HFF-Myc (cell line): Measurements from ENCODE around the gene CHEK2.

Experiments
- DNase-seq: peaks from one replicate; pipeline ENCODE4 v3.0.0-alpha.2; 2011; ENCODE audit warnings: low read depth; ENCODE audit errors: extremely low read depth
- H3K4me3 ChIP-seq: replicated peaks from 2 replicates; pipeline ENCODE4 v1.5.1; 2011; ENCODE audit warnings: low read depth, mild to moderate bottlenecking, control low read depth, low read length
- TF ChIP-seq, protein P1 (sequence below): IDR thresholded peaks from 2 replicates; pipeline ENCODE4 v1.5.1; 2012; ENCODE audit warnings: mild to moderate bottlenecking, low read depth, low read length, control low read depth; ENCODE audit errors: missing control alignments

The CHEK2 gene

DNA sequence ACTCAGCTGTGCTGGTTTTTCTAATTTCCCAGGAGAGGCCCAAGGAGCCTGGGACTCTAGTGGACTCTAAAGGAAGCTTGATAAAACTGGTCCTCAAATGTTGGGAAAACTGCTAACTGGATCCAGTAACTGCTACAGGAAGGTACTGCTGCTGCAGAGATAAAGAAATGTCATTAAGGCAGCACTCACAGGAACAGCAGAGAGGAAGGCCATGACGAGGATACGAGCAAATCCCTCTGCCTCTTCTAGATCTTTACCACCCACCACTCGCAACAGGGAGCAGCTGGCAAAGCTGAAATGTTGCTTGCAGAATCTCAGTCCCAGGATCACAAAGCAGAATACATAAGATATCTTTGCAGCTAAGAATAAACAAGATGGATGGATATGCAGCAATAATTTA is 85.4 kb downstream of the CHEK2 start:
- H3K4me3 ChIP-seq, result no peak overlapping the region
- TF ChIP-seq, protein P1, sequence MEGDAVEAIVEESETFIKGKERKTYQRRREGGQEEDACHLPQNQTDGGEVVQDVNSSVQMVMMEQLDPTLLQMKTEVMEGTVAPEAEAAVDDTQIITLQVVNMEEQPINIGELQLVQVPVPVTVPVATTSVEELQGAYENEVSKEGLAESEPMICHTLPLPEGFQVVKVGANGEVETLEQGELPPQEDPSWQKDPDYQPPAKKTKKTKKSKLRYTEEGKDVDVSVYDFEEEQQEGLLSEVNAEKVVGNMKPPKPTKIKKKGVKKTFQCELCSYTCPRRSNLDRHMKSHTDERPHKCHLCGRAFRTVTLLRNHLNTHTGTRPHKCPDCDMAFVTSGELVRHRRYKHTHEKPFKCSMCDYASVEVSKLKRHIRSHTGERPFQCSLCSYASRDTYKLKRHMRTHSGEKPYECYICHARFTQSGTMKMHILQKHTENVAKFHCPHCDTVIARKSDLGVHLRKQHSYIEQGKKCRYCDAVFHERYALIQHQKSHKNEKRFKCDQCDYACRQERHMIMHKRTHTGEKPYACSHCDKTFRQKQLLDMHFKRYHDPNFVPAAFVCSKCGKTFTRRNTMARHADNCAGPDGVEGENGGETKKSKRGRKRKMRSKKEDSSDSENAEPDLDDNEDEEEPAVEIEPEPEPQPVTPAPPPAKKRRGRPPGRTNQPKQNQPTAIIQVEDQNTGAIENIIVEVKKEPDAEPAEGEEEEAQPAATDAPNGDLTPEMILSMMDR, result no peak
- DNase-seq, result no peak

DNA sequence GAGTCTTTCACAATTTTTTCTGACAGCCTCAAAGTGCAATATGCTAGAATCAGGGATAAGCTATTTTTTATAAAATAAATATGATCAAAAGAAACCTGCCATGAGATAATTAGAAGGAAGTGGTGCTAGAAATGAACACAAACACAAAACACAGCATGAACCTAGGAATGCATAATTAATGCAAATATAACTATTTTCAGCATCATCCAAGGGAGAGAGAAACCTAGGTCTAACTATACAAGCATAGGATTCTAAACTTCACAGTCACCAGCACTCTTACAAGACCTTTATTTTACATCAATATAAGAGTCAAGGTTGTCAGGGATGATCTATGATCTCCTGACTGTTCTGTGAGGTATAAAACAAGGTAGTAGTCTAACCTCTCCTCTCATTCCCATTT is 91.2 kb downstream of the CHEK2 start:
- TF ChIP-seq, protein P1, result no peak
- no peak for DNase-seq
- H3K4me3 ChIP-seq, result no peak overlapping the region

DNA sequence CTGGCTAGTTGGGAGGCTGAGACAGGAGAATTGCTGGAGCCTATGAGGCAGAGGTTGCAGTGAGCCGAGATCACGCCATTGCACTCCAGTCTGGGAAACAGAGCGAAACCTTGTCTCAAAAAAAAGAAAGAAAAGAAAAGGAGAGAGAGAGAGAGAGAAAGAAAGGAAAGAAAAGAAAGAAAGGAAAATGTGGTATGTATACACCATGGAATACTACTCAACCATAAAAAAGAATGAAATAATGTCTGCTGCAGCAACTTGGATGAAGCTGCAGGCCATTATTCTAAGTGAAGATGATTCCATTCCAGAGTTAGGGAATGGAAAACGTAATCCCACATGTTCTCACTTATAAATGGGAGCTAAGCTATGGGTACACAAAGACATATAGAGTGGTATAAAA is 92.8 kb downstream of the CHEK2 start:
- TF ChIP-seq, protein P1, result no peak
- DNase-seq, result no peak
- no peak overlapping the region for H3K4me3 ChIP-seq

DNA sequence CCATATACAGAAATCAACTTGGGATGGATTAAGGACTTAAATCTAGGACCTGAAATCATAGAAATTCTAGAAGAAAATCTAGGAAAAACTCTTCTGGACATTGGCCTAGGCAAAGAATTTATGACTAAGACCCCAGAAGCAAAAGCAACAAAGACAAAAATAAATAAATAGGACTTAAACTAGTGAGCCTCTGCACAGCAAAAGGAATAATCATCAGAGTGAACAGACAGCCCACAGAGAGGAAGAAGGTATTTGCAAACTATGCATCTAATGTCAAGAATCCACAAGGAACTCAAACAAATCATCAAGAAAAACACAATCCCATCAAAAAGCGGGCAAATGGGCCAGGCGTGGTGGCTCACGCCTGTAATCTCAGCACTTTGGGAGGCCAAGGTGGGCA is 94.4 kb downstream of the CHEK2 start:
- no peak for DNase-seq
- no peak overlapping the region for H3K4me3 ChIP-seq
- TF ChIP-seq, protein P1, result no peak

DNA sequence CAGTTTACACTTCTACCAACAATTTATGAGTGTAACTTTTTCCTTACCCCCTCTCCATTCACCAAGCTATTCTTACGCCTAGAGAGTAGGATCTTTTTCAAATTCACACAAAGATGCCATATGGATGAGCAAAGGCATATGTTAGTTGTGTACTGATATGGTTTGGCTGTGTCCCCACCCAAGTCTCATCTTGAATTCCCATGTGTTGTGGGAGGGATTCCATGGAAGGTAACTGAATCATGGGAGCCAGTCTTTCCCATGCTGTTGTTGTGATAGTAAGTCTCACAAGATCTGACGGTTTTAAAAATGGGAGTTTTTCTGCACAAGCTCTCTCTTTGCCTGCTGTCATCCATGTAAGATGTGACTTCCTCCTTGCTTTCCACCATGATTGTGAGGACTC is 102.3 kb downstream of the CHEK2 start:
- H3K4me3 ChIP-seq, result no peak overlapping the region
- DNase-seq, result no peak
- TF ChIP-seq, protein P1, result no peak
